GM12878 (cell line): Measurements from ENCODE around the gene DNAJB4. TPM values are rescaled to one million over a fixed set of nuclear protein-coding genes. Genes with fewer than 3 reads are reported as not detected.

Experiments used
- ATAC-seq: fragments of 200-7000 bp; cut with Tn5 transposase; 3 replicates; pipeline ENCODE4 v1.9.1; 2020; ENCODE audit warnings: mild to moderate bottlenecking, moderate library complexity
- BruUV-seq: library from RNA; stranded (reverse); fragments of 400-500 nt; replicated peaks from 2 replicates; lab custom pipeline; 2021; lab: Mats Ljungman, UMichigan
- CTCF ChIA-PET: fragments of 300-600 bp; sonication (Branson Sonifier 250); formaldehyde crosslinking; extraction: SDS; loops from one replicate; lab custom pipeline; 2021; ENCODE audit warnings: inconsistent platforms; lab: Yijun Ruan, JAX
- POLR2A ChIA-PET: fragments of 350-600 bp; formaldehyde crosslinking; extraction: SDS; loops from one replicate; lab custom pipeline; 2021; ENCODE audit warnings: inconsistent platforms; lab: Charles Lee
- RAD21 ChIA-PET: fragments of 300-600 bp; sonication (Branson Sonifier 250); formaldehyde crosslinking; loops from one replicate; lab custom pipeline; 2023; ENCODE audit warnings: antibody characterized with exemption; ENCODE audit not compliant: unreplicated experiment; lab: Charles Lee
- SMC1A ChIA-PET: fragments of 300-600 bp; sonication (Branson Sonifier 250); formaldehyde crosslinking; loops from one replicate; lab custom pipeline; 2023; ENCODE audit not compliant: unreplicated experiment, uncharacterized antibody; lab: Charles Lee
- DNase-seq: peaks from one replicate; pipeline ENCODE4 v3.0.0-alpha.2; 2011; ENCODE audit warnings: low read depth, low spot score
- FAIRE-seq: peaks from 3 replicates; lab custom pipeline; 2011; peaks lifted over from hg19 to GRCh38; lab: Jason Lieb, UNC
- H2AFZ ChIP-seq: 2 replicates; pipeline ENCODE4 v1.6.0; 2011; ENCODE audit warnings: low read depth, low read length, control low read depth; ENCODE audit not compliant: control insufficient read depth
- H3K27ac ChIP-seq: 2 replicates; pipeline ENCODE4 v1.5.1; 2011; ENCODE audit warnings: control low read depth; ENCODE audit not compliant: control insufficient read depth, insufficient read depth
- H3K27me3 ChIP-seq, 2 experiments: replicated peaks in 1 of 2; 2 replicates each; pipeline versions ENCODE4 v1.6.0 to v1.6.1; 2011; ENCODE audit warnings: low read length in 1 of 2; ENCODE audit not compliant: control insufficient read depth in 2 of 2, insufficient read depth in 2 of 2
- H3K36me3 ChIP-seq, 2 experiments: 2 replicates each; pipeline ENCODE4 v1.5.1; 2011; ENCODE audit warnings: low read length in 1 of 2; ENCODE audit not compliant: control insufficient read depth in 2 of 2, insufficient read depth in 2 of 2
- H3K4me1 ChIP-seq: 2 replicates; pipeline ENCODE4 v1.6.1; 2011; ENCODE audit warnings: mild to moderate bottlenecking, low read length, moderate library complexity, mixed read lengths; ENCODE audit not compliant: control insufficient read depth, insufficient read depth
- H3K4me2 ChIP-seq: 2 replicates; pipeline ENCODE4 v1.6.0; 2011; ENCODE audit warnings: control low read depth; ENCODE audit not compliant: control insufficient read depth, insufficient read depth
- H3K4me3 ChIP-seq: fragments of 200-600 bp; sonication (generic); 2 replicates; pipeline ENCODE4 v1.5.1; 2016
- H3K79me2 ChIP-seq: 2 replicates; pipeline ENCODE4 v1.6.0; 2011; ENCODE audit warnings: low read length; ENCODE audit not compliant: control insufficient read depth, insufficient read depth
- H3K9ac ChIP-seq: 2 replicates; pipeline ENCODE4 v1.8.0; 2011; ENCODE audit warnings: low read length, control low read depth, mixed read lengths; ENCODE audit not compliant: control insufficient read depth, insufficient read depth
- H3K9me3 ChIP-seq: replicated peaks from 3 replicates; pipeline ENCODE4 v1.5.1; 2011; ENCODE audit warnings: mild to moderate bottlenecking, low read length; ENCODE audit not compliant: control insufficient read depth, insufficient read depth
- H4K20me1 ChIP-seq: 2 replicates; pipeline ENCODE4 v1.6.0; 2011; ENCODE audit not compliant: control insufficient read depth, insufficient read depth
- CBX3 ChIP-seq: fragments of 200-600 bp; sonication (generic); IDR thresholded peaks from 2 replicates; pipeline ENCODE4 v1.6.1; 2016; ENCODE audit warnings: low read depth, borderline replicate concordance
- DPF2 ChIP-seq: fragments of 450-650 bp; IDR thresholded peaks from 2 replicates; pipeline ENCODE4 v1.6.1; 2017; ENCODE audit warnings: mild to moderate bottlenecking
- MEF2A ChIP-seq: IDR thresholded peaks from 2 replicates; pipeline ENCODE4 v1.6.1; 2011; ENCODE audit warnings: low read depth, mild to moderate bottlenecking, low read length, moderate library complexity; ENCODE audit not compliant: insufficient read depth
- REST ChIP-seq: IDR thresholded peaks from 2 replicates; pipeline ENCODE4 v1.6.1; 2012; ENCODE audit warnings: mild to moderate bottlenecking, low read depth, low read length
- SMC3 ChIP-seq: IDR thresholded peaks from 2 replicates; pipeline ENCODE4 v1.6.1; 2011; ENCODE audit warnings: low read length, improper control_type of control experiment, borderline replicate concordance
- in situ Hi-C: fragments of 300-500 bp; cut with MboI; formaldehyde crosslinking; loops from 9 replicates; pipeline ENCODE4 v1.14.3; 2018; ENCODE audit warnings: mixed read lengths
- intact Hi-C: fragments of 100-400 bp; cut with micrococcal nuclease; formaldehyde crosslinking; loops from one replicate; pipeline ENCODE4 v1.14.2; 2022; ENCODE audit not compliant: unreplicated experiment
- polyA plus RNA-seq, 11 experiments: library from polyadenylated mRNA; depleted of rRNA in 4 of 11; unstranded in 6 of 11; stranded (reverse) in 5 of 11; fragments of >200 nt; fragmentation: Nextera tagmentation in 4 of 11; fragmentation: Illumina TruSeq in 1 of 11; extraction: Ambion mirVana in 4 of 11; extraction: Trizol in 1 of 11; gene quantifications; 1 replicate in 1 of 11; 2 replicates in 10 of 11; pipeline versions ENCODE4 v1.2.1 to v1.2.3, GENCODE V29; 2011 to 2016; ENCODE audit warnings: inconsistent platforms in 2 of 11, missing spikeins in 2 of 11, low read depth in 1 of 11
- total RNA-seq, 4 experiments: library from RNA; depleted of rRNA in 3 of 4; stranded (reverse); fragments of >200 nt in 3 of 4; fragmentation: Illumina TruSeq in 1 of 4; extraction: Trizol in 1 of 4; gene quantifications; 2 replicates each; pipeline versions ENCODE4 v1.2.1 to v1.2.3, GENCODE V29; 2013 to 2021

Gene DNAJB4
- total and polyA plus RNA-seq, 10 of the 15 experiments (the other 5 are each of a cell fraction or from before 2014, with no cell fraction given): 3.8 to 10.5 (median 6.6) TPM

DNA sequence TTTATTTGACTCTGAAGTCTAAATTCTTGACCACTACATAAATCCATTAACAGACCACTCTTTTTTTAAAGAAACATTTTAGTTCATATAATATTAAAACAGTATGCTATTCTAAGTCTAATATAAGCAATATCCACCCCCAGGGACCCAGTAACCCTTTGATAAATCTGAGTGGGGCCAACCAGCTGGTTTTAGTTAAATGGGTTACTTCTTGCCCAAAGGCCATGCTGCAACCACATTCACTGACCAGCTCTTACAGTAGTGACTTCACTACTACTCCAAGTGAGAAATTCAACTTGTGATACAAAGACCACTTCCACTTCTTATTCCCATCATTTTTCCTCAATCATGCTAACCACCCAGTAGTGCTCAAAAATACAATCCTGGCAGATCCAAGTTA lies 46.3 kb upstream of the DNAJB4 start:
- RAD21 ChIA-PET: interaction anchor here (1.4 kb wide), 1 partner anchor 20 kb away, joined by 3 read pairs; the partner anchor contains the start of gene FUBP1
- H2AFZ ChIP-seq: no peak overlapping the region
- no peaks in the 10 kb centered on the region for H3K9me3 ChIP-seq
- SMC1A ChIA-PET: interaction anchor here (0.6 to 4.8 kb wide), 4 partner anchors 11 to 1016 kb away, joined by 3 to 15 read pairs (median 3); no protein-coding TSS in a partner anchor
- CTCF ChIA-PET: no interaction called here
- peaks cover 7% of the 10 kb centered on the region for H3K79me2 ChIP-seq
- DNase-seq: no peak
- no peak overlapping the region for H3K9ac ChIP-seq
- no TSS peak for BruUV-seq
- POLR2A ChIA-PET: interaction anchor here (0.9 kb wide), 1 partner anchor 9 kb away, joined by 4 read pairs; no protein-coding TSS in a partner anchor
- H4K20me1 ChIP-seq: 0 out of 2 replicates have a peak, but pooled peaks cover 4% of the 10 kb centered on the region
- peaks cover 11 to 55% of the 10 kb centered on the region in 2 experiments for H3K36me3 ChIP-seq
- H3K27me3 ChIP-seq: no peaks in the 10 kb centered on the region
- in situ Hi-C loops (no loop called here), intact Hi-C loops (no loop called here)
- H3K27ac ChIP-seq: no peak overlapping the region
- TF ChIP-seq REST: no peak
- TF ChIP-seq MEF2A: no peak
- TF ChIP-seq DPF2: no peak
- no peak for TF ChIP-seq CBX3
- TF ChIP-seq SMC3: no peak
- H3K4me3 ChIP-seq: no peak overlapping the region
- no peak overlapping the region for H3K4me2 ChIP-seq
- no peaks in the 10 kb centered on the region for H3K4me1 ChIP-seq
- no peak for FAIRE-seq
- ATAC-seq: no peak
